HG02798 (cell line): ENCODE results near the gene IPMK.
"Not testable (repeated sequence)": the region's sequence is repeated elsewhere in the genome, so short reads cannot be mapped to it uniquely, and the experiment has no call there.

ENCODE experiments used
- ATAC-seq: cut with Tn5 transposase; IDR thresholded peaks from one replicate; pipeline ENCODE4 v1.9.1; 2021; ENCODE audit warnings: mild to moderate bottlenecking; ENCODE audit not compliant: unreplicated experiment, poor library complexity

IPMK gene

GRCh38 chr10:58171146-58171545, 96.5 kb downstream of the IPMK start:
- no peak for ATAC-seq

DNA sequence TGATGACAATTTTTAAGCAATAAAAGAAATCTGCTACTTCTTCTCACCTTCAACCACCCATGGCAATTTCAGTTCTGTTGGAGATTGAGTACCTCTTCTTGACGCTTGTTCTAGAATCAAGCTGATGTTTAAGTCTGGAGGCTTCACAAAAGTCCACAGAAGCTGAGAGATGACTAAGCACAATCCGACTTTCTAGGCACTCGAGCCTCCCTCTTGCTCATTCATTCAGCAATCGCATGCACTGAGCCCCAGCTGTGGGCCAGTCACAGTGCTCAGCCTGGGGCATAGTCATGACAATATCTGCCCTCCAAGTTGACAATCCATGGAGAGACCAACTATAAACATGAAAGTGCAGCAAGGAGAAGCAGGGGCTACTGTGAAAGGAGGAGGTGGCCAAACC, 103.2 kb downstream of the IPMK start:
- ATAC-seq: peak; percentile 38

DNA sequence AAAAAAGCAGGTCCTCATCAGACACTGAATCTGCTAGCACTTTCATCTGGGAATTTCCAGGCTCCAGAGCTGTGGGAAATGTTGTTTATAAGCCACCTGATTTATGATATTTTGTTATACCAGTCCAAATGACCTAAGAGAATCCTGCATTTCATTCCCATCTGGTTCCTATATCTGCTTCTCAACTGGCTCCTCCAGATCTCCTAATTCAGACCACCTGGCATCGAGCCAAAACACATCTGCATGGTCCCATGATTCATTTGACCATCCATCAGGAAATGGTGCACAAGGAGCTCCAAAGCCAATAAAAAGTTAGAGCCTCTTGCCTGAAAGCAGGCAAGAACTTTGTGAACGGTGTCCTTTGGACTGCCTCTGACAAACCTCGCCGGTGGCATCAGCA, 108.9 kb downstream of the IPMK start:
- ATAC-seq: no peak

- ATAC-seq: no peak
These were observed 110.5 kb downstream of the IPMK start for GRCh38 chr10:58157076-58157766.

DNA sequence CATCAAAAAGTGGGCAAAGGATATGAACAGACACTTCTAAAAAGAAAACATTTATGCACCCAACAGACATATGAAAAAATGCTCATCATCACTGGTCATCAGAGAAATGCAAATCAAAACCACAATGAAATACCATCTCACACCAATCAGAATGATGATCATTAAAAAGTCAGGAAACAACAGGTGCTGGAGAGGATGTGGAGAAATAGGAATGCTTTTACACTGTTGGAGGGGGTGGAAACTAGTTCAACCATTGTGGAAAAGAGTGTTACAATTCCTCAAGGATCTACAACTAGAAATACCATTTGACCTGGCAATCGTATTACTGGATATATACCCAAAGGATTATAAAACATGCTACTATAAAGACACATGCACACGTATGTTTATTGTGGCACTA, 111.8 kb downstream of the IPMK start:
- not testable (repeated sequence) for ATAC-seq

DNA sequence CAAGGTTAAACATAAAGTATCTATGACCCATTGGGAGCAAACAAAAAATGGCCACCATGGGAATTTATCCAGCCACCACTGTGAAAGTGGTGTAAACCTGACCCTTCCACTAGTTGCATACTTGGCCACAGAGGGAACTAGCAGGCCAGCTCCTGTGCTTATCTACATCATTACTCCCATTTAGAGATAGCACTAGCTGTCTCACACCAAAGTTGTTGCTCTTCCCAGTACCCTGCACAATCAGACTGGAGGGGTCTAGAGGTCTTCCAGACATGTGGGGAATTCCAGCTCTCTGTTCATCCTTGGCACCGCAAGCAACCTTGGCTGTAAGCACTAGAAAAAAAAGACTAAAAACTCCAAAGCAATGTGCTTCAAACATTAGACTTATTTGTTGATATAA, 113.9 kb downstream of the IPMK start:
- no peak for ATAC-seq

DNA sequence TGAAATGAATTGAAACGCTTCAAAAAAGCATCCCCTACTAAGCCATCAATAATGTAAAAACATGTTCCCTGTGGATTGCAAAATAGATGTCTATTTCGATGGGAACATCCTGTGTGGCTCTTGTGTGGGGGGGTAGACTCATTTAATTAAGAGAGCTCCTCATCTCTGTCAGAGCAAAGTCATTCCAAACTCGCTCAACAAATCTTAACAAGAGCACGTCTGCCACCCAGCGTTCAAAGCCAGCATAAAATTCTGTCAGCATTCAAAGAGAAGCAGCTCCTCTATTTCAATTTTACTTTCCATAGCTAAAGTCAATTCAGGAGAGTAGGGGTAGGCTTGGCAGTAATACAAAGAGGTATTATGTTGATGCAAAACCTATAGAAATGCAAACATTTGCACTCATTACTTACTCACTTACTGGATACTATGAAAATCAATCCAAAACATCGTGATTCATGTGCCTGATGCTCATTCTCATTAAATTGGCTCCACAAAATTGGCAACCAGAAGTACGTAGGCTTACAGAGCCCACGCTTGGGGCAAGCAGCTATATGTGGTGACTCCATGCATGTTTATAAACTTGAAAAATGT, 114.9 kb downstream of the IPMK start:
- peak; percentile 68 for ATAC-seq

- ATAC-seq: no peak
These were observed 117.4 kb downstream of the IPMK start for GRCh38 chr10:58150290-58150689.

DNA sequence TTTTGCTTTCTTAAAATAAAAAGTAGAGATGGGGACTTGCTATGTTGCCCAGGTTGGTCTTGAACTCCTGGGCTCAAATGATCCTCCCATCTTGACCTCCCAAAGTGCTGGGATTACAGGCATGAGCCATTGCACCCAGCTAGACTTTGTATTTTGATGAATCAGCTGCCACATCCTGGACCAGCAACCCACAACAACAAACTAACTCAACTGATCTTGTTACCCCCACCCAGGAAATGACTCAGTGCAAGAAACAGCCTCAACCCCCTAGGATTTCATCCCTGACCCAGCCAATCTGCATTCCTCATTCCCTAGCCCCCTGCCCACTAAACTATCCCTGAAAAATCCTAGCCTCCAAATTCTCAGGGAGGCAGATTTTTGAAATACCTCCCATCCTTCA, 123.8 kb downstream of the IPMK start:
- ATAC-seq: no peak
